ENCODE measurements around the gene DUS3L.

- TF ChIP-seq CTCF (IDR thresholded peaks at IDR 0.05) (no peak), POLR2A (IDR thresholded peaks at IDR 0.05) (no peak)
These were observed 12.6 kb downstream of the DUS3L start for GRCh38 chr19:5778402-5778801.
